HG02588 (cell line): ENCODE results near the gene NDUFA8.
"Not testable (repeated sequence)": the region's sequence is repeated elsewhere in the genome, so short reads cannot be mapped to it uniquely, and the experiment has no call there.

Experiments
- ATAC-seq: cut with Tn5 transposase; IDR thresholded peaks from one replicate; pipeline ENCODE4 v1.9.1; 2021; ENCODE audit warnings: mild to moderate bottlenecking, moderate library complexity; ENCODE audit not compliant: unreplicated experiment

NDUFA8 gene

GRCh38 chr9:122122468-122122867, 37.1 kb downstream of the NDUFA8 start:
- no peak for ATAC-seq

DNA sequence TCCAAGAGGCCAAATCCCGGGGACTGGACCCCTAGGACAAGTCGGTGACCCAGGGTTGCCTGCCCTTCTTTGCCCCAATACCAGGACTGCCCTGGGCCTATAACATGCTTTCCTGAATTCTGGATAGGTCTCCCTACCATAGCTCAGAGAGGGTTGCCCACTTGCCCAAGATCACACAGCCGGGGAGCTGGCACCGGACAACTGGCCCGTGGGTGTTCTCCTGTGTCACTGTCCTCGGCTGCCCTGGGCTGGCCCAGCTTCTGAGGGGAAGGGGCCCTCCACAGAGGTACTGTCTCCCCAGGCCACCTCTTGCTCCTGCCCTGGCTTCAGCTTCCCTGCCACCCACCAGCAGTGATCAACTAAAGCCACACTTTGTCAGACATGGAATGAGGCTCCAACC, 37.6 kb downstream of the NDUFA8 start:
- no peak for ATAC-seq

GRCh38 chr9:122121391-122121790, 38.2 kb downstream of the NDUFA8 start:
- ATAC-seq: no peak

DNA sequence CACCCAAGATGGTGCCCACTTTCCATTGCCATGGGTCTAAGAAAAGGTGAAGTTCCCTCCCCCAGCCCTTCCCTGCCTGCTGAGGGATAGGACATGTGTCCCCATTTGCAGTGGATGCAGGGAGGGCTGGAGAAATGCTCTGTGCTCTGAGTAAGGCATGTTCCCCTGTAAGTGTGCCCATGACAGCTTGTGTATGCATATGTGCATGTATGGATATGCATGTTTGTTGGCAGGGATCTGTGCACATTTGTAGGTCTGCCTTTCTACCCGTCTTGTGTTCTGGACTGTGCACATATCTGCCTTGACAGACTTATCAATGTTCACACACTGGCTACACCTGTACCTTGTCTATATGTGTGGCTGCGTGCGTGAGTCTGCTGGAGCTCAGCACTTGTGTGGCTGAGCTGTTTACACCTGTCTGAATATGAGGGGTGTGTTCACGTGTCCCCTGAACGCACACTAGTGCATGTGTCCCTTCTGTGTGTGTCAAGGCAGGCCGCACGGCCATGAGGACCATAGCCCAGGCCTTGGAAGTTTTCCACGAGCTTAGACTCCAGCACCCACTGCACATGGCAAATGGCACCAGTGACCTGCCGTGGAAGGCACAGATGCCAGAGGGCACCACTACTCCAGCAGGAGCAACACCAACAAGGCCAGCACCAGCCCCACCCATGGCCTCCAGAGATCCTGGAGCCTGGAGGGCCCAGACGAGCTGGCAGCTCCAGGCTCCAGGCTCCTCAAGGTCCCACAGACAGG, 39.1 kb downstream of the NDUFA8 start:
- no peak for ATAC-seq

- ATAC-seq: no peak
These were observed 39.9 kb downstream of the NDUFA8 start for GRCh38 chr9:122119721-122120120.

- ATAC-seq: no peak
These were observed 40.4 kb downstream of the NDUFA8 start for GRCh38 chr9:122119166-122119521.

- ATAC-seq: no peak
These were observed 41.0 kb downstream of the NDUFA8 start for GRCh38 chr9:122118343-122119165.

DNA sequence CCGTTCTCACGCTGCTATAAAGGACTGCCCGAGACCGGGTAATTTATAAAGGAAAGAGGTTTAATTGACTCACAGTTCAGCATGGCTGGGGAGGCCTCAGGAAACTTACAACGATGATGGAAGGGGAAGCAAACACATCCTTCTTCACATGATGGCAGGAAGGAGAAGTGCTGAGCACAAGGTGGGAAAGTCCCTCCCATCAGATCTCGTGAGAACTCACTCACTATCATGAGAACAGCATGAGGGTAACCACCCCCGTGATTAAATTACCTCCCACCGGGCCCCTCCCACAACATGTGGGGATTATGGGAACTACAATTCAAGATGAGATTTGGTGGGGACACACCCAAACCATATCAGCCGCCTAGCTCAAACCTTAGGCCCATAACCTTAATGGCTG, 42.3 kb downstream of the NDUFA8 start:
- ATAC-seq: not testable (repeated sequence)

DNA sequence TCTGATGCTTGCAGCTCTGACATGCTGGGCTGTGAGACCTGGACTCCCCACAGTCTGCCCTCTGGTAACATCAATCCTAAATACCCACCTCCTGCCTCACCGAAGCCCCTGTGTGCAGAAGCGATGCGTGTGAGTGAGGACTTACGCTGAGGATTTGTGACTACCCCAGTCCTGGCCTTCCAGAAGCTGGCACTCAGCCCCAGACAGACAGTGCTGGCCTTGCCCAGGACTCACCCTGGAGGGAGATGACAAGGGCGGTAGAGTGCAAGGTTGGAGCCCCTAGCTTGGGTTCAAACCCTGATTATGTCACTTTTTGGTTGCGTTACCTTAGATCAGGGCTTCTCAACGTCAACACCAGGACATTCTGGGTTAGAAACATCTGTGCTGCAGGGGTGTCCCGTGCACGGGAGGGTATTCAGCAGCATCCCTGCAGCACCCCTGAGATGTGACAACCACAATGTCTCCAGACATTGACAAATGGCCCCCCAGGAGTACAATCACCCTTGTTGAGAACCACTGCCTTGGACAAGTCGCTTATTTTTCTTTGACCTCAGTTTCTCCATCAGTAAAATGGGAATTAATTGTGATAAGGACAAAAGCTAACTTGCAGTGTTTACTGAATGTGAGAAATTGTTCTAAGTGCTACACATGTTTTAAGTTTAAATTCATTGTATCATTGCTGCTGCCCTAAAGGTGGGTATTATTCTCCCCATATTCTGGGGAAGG, 43.0 kb downstream of the NDUFA8 start:
- no peak for ATAC-seq

GRCh38 chr9:122116040-122116439, 43.5 kb downstream of the NDUFA8 start:
- ATAC-seq: no peak

- no peak for ATAC-seq
These were observed 44.2 kb downstream of the NDUFA8 start for GRCh38 chr9:122115176-122116035.

GRCh38 chr9:122113574-122113973, 46.0 kb downstream of the NDUFA8 start:
- ATAC-seq: no peak

DNA sequence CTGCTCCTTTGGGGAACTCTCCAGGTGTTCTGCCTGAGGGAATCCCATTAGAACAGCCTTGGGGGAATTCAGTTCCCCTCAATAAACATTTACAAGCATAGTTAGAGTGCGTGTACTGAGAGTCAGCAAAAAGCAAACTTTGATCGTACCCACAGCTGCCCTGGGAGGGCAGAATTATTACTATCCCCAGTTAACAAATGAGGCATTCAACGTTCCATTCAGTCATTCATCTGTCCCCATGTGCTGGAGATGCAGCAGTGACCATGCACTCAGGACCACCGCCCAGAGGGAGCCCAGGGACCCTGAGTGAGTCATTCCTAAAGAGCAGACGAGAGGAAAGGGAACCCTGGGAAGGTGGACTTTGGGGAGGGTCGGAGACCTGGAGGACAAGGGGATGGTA, 47.3 kb downstream of the NDUFA8 start:
- ATAC-seq: no peak

- no peak for ATAC-seq
These were observed 48.0 kb downstream of the NDUFA8 start for GRCh38 chr9:122111413-122112085.

- no peak for ATAC-seq
These were observed 49.3 kb downstream of the NDUFA8 start for GRCh38 chr9:122110100-122110833.

DNA sequence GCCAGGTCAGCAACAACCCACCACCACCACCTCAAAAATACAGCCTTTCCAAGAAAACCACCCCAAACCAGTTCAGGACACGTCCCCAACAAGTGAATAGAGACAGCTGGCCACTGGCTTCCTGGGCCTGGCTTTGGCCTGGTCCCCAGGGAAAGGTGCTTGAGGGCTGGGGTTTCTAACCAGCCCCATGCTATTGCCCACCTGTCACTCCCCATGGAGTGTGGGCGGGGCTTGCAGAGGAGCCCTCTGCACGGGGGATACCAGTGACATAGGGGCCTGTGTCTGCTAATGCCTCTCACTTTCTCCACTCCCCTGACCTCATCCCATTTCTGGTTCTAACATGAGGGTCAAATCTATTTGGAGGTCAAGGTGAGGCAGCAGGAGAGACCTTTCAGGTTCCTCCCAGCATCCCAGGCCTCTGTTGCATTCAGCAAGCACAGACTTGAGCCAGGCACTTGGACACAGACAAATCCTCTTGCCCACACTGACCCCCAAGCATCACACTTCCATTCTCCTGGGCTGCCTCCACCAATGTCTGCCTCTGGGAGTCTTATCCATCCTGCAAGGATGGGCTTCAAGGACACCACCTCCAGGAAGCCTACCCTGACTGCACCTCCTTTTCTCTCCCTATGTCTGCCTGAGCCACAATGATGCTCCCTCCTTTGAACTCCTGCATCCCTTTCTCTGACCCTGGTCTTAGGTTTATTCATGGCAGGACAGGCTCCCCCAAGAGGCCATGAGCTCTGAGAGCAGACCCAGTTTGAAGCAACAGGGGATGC, 50.4 kb downstream of the NDUFA8 start:
- no peak for ATAC-seq

- no peak for ATAC-seq
These were observed 52.2 kb downstream of the NDUFA8 start for GRCh38 chr9:122107291-122107805.

- ATAC-seq: no peak
These were observed 53.0 kb downstream of the NDUFA8 start for GRCh38 chr9:122106576-122106975.
